HEK293T (cell line): ENCODE measurements around the gene CAPN11.

Experiments used
- ARNT ChIP-seq: fragments of 450-650 bp; IDR thresholded peaks from 2 replicates; pipeline ENCODE4 v1.6.1; 2017; ENCODE audit warnings: mild to moderate bottlenecking
- BHLHE40 ChIP-seq: fragments of 450-650 bp; IDR thresholded peaks from 2 replicates; pipeline ENCODE4 v1.6.1; 2016; ENCODE audit warnings: mild to moderate bottlenecking, moderate library complexity, borderline replicate concordance
- CTBP1 ChIP-seq: fragments of 450-650 bp; IDR thresholded peaks from 2 replicates; pipeline ENCODE4 v1.6.1; 2016; ENCODE audit warnings: borderline replicate concordance
- ELF4 ChIP-seq: fragments of 450-650 bp; IDR thresholded peaks from 2 replicates; pipeline ENCODE4 v1.6.1; 2017; ENCODE audit warnings: antibody characterized with exemption
- FOXA1 ChIP-seq: fragments of 450-650 bp; IDR thresholded peaks from 2 replicates; pipeline ENCODE4 v1.6.1; 2016; ENCODE audit warnings: mild to moderate bottlenecking
- FOXK2 ChIP-seq: fragments of 450-650 bp; IDR thresholded peaks from 2 replicates; pipeline ENCODE4 v1.6.1; 2016; ENCODE audit warnings: mild to moderate bottlenecking
- FOXM1 ChIP-seq: fragments of 450-650 bp; IDR thresholded peaks from 2 replicates; pipeline ENCODE4 v1.6.1; 2017; ENCODE audit warnings: mild to moderate bottlenecking, borderline replicate concordance
- HDGF ChIP-seq: fragments of 450-650 bp; IDR thresholded peaks from 2 replicates; pipeline ENCODE4 v1.6.1; 2017; ENCODE audit warnings: antibody characterized with exemption, borderline replicate concordance
- L3MBTL2 ChIP-seq: fragments of 450-650 bp; conservative IDR thresholded peaks from 2 replicates; pipeline ENCODE4 v1.6.1; 2016; ENCODE audit warnings: mild to moderate bottlenecking
- LEF1 ChIP-seq: fragments of 450-650 bp; IDR thresholded peaks from 2 replicates; pipeline ENCODE4 v1.6.1; 2017; ENCODE audit warnings: mild to moderate bottlenecking, borderline replicate concordance
- PKNOX1 ChIP-seq: fragments of 450-650 bp; IDR thresholded peaks from 2 replicates; pipeline ENCODE4 v1.6.1; 2016
- SP1 ChIP-seq: fragments of 450-650 bp; IDR thresholded peaks from 2 replicates; pipeline ENCODE4 v1.6.1; 2017
- SUZ12 ChIP-seq: fragments of 450-650 bp; IDR thresholded peaks from 2 replicates; pipeline ENCODE4 v1.6.1; 2016; ENCODE audit warnings: mild to moderate bottlenecking
- ZNF384 ChIP-seq: fragments of 450-650 bp; IDR thresholded peaks from 2 replicates; pipeline ENCODE4 v1.6.1; 2016

- no peak for TF ChIP-seq BHLHE40
- TF ChIP-seq ELF4, result no peak
- no peak for TF ChIP-seq HDGF
- TF ChIP-seq SP1, result no peak
- no peak for TF ChIP-seq SUZ12
- TF ChIP-seq LEF1, result no peak
- no peak for TF ChIP-seq ZNF384
- TF ChIP-seq FOXM1, result no peak
- no peak for TF ChIP-seq FOXK2
- no peak for TF ChIP-seq ARNT
- TF ChIP-seq FOXA1, result no peak
- TF ChIP-seq PKNOX1, result no peak
- no peak for TF ChIP-seq CTBP1
- TF ChIP-seq L3MBTL2, result no peak
Measured at GRCh38 chr6:44202972-44203750, 44.5 kb downstream of the CAPN11 start.
